ENCODE data around the gene MRPL24.

MRPL24 gene

DNA sequence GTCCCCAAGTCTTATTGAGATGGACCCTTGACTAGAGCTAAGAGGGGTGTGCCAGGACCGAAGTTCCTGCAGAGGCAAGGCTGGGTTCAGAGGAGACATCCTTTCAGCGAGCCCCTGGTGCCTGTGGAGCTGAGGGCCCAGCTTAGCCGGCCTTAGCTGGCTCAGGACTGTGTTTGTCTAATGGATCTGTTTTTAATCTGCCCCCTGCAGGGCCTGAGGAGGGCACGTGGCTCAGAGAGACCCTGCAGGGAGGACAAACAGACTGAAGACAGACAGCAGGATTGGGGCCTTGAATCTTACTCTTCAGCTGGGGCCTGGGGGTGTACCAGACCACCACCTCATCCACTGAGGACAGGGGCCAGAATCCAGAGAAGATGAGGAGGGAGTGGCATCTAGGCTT lies 37.1 kb downstream of the MRPL24 start:
- DNase-seq = no peak
- peaks cover 68% of the 10 kb centered on the region for H3K27me3 ChIP-seq (replicated peaks; ENCODE audit: insufficient read depth, low read length)

DNA sequence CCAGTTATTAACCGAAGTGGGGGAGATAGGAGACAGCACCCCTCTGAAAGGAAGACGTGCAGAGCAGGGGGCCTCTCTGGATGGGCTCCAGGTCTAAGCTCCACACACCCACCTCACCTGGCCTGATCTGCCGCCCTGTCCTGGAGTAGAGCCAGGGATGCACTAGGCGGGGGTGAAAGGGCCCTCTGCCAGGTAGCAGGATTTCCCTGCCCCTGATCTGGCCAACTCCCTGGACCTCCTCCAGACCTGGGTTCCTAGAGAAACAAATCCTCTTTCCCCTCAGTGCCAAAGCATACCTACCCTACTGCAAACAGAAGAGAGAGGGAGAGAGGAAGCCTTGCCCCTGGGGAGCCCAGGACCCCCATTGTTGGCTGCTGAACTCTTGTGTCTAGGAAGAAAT lies 37.6 kb downstream of the MRPL24 start:
- Histone ChIP-seq H3K9me2 (replicated peaks; ENCODE audit: insufficient read depth, low read length) (no peaks in the 10 kb centered on the region), H3K27me3 (replicated peaks; ENCODE audit: insufficient read depth, low read length) (peaks cover 68% of the 10 kb centered on the region), H3F3A (ENCODE audit: insufficient read depth, low read length) (no peaks in the 10 kb centered on the region; the same call in 1 of the 2 replicates), H3K9ac (ENCODE audit: low read length) (no peak overlapping the region), H3K4me1 (ENCODE audit: low read length) (peaks cover 16% of the 10 kb centered on the region), H3K4me2 (ENCODE audit: low read depth, low read length) (no peak overlapping the region), H3K36me3 (replicated peaks; ENCODE audit: insufficient read depth, low read length) (no peaks in the 10 kb centered on the region), H3K27ac (ENCODE audit: low read length) (no peak overlapping the region), H2AFZ (ENCODE audit: low read length) (no peak overlapping the region), H3K79me2 (ENCODE audit: low read length) (no peaks in the 10 kb centered on the region), H3K9me3 (replicated peaks; ENCODE audit: insufficient read depth, low read length) (no peaks in the 10 kb centered on the region), H3K4me3 (ENCODE audit: low read length) (no peak overlapping the region), H4K20me1 (ENCODE audit: insufficient read depth, low read length) (no peaks in the 10 kb centered on the region)
- DNase-seq = no peak
- TF ChIP-seq EZH2 (optimal IDR thresholded peaks at IDR 0.05; ENCODE audit: low read depth, low read length) (no peak), EZH2phosphoT487 (IDR thresholded peaks at IDR 0.05; ENCODE audit: low read length) (no peak)
- TF ChIP-seq, protein P1, sequence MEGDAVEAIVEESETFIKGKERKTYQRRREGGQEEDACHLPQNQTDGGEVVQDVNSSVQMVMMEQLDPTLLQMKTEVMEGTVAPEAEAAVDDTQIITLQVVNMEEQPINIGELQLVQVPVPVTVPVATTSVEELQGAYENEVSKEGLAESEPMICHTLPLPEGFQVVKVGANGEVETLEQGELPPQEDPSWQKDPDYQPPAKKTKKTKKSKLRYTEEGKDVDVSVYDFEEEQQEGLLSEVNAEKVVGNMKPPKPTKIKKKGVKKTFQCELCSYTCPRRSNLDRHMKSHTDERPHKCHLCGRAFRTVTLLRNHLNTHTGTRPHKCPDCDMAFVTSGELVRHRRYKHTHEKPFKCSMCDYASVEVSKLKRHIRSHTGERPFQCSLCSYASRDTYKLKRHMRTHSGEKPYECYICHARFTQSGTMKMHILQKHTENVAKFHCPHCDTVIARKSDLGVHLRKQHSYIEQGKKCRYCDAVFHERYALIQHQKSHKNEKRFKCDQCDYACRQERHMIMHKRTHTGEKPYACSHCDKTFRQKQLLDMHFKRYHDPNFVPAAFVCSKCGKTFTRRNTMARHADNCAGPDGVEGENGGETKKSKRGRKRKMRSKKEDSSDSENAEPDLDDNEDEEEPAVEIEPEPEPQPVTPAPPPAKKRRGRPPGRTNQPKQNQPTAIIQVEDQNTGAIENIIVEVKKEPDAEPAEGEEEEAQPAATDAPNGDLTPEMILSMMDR (IDR thresholded peaks at IDR 0.05; ENCODE audit: low read length) = no peak

More for the DNA sequence above, 37.1 kb downstream of the MRPL24 start:
- H3K9me3 ChIP-seq (replicated peaks; ENCODE audit: insufficient read depth, low read length) = no peaks in the 10 kb centered on the region
- H3K4me2 ChIP-seq (ENCODE audit: low read depth, low read length) = no peak overlapping the region
- no peak overlapping the region for H3K4me3 ChIP-seq (ENCODE audit: low read length)
- no peak overlapping the region for H3K27ac ChIP-seq (ENCODE audit: low read length)
- peaks cover 16% of the 10 kb centered on the region for H3K4me1 ChIP-seq (ENCODE audit: low read length)
- no peaks in the 10 kb centered on the region; the same call in 1 of the 2 replicates for H3F3A ChIP-seq (ENCODE audit: insufficient read depth, low read length)
- TF ChIP-seq EZH2phosphoT487 (IDR thresholded peaks at IDR 0.05; ENCODE audit: low read length) (no peak), EZH2 (optimal IDR thresholded peaks at IDR 0.05; ENCODE audit: low read depth, low read length) (no peak)
- TF ChIP-seq, protein P1 (IDR thresholded peaks at IDR 0.05; ENCODE audit: low read length) = no peak
- H4K20me1 ChIP-seq (ENCODE audit: insufficient read depth, low read length) = no peaks in the 10 kb centered on the region
- H3K36me3 ChIP-seq (replicated peaks; ENCODE audit: insufficient read depth, low read length) = no peaks in the 10 kb centered on the region
- H3K79me2 ChIP-seq (ENCODE audit: low read length) = no peaks in the 10 kb centered on the region
- H3K9ac ChIP-seq (ENCODE audit: low read length) = no peak overlapping the region
- no peaks in the 10 kb centered on the region for H3K9me2 ChIP-seq (replicated peaks; ENCODE audit: insufficient read depth, low read length)
- no peak overlapping the region for H2AFZ ChIP-seq (ENCODE audit: low read length)

DNA sequence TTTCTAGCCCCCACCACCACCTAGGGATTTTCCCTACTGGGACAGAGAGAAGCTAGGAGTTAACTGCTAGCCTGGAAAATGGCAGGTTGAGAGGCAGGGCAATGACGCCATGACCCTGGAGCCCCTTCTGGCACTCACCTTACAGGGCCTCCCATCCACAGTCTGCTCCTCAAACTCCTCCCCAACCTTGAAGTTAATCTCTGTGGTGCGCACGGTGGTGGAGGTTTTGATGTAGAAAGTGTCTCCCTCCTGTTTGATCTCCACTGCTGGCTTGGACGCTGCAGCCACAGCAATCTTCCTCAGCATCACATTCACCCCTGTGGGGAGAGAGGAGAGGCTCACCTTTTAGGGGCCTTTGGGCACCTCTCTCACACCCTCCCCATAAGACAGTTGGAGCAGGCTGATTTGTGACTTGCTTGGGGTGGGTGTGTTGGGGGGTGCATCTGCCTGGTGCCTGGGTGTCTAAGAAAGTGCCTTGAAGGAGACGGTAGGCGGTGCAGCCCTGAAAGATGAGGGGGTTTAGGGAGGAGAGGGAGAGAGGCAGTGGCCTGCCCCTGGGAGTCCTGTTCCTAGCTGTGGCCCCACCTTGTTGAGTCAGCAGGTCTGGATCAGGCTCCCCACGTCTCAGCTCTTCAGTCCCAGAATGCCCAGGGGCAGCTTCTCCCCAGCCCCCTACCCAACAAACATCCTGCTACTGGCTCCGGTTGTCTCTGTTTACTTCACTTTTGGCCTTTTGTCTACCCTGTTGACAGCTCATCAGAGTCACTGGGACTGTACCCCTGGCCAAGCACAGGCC lies 40.0 kb downstream of the MRPL24 start:
- DNase-seq = no peak
- H3F3A ChIP-seq (ENCODE audit: insufficient read depth, low read length) = no peaks in the 10 kb centered on the region; the same call in 1 of the 2 replicates
- TF ChIP-seq, protein P1 (IDR thresholded peaks at IDR 0.05; ENCODE audit: low read length) = no peak
- no peak for TF ChIP-seq EZH2phosphoT487 (IDR thresholded peaks at IDR 0.05; ENCODE audit: low read length)
- no peak for TF ChIP-seq EZH2 (optimal IDR thresholded peaks at IDR 0.05; ENCODE audit: low read depth, low read length)
- H2AFZ ChIP-seq (ENCODE audit: low read length) = no peak overlapping the region
- no peak overlapping the region for H3K27ac ChIP-seq (ENCODE audit: low read length)
- no peaks in the 10 kb centered on the region for H3K79me2 ChIP-seq (ENCODE audit: low read length)
- H3K4me2 ChIP-seq (ENCODE audit: low read depth, low read length) = no peak overlapping the region
- no peaks in the 10 kb centered on the region for H3K36me3 ChIP-seq (replicated peaks; ENCODE audit: insufficient read depth, low read length)
- H3K9me2 ChIP-seq (replicated peaks; ENCODE audit: insufficient read depth, low read length) = no peaks in the 10 kb centered on the region
- no peaks in the 10 kb centered on the region for H3K9me3 ChIP-seq (replicated peaks; ENCODE audit: insufficient read depth, low read length)
- peaks cover 10% of the 10 kb centered on the region for H3K4me1 ChIP-seq (ENCODE audit: low read length)
- no peak overlapping the region for H3K4me3 ChIP-seq (ENCODE audit: low read length)
- no peak overlapping the region for H3K9ac ChIP-seq (ENCODE audit: low read length)
- peaks cover 60% of the 10 kb centered on the region for H3K27me3 ChIP-seq (replicated peaks; ENCODE audit: insufficient read depth, low read length)
- no peaks in the 10 kb centered on the region for H4K20me1 ChIP-seq (ENCODE audit: insufficient read depth, low read length)

Measured in MM.1S (cell line).